LoVo (cell line): ENCODE results near the gene SLITRK3.
"Not testable (repeated sequence)": the region's sequence is repeated elsewhere in the genome, so short reads cannot be mapped to it uniquely, and the experiment has no call there.

ENCODE experiments used
- DNase-seq: peaks from one replicate; pipeline ENCODE4 v3.0.0-alpha.2; 2016; ENCODE audit warnings: low spot score

Gene SLITRK3

DNA sequence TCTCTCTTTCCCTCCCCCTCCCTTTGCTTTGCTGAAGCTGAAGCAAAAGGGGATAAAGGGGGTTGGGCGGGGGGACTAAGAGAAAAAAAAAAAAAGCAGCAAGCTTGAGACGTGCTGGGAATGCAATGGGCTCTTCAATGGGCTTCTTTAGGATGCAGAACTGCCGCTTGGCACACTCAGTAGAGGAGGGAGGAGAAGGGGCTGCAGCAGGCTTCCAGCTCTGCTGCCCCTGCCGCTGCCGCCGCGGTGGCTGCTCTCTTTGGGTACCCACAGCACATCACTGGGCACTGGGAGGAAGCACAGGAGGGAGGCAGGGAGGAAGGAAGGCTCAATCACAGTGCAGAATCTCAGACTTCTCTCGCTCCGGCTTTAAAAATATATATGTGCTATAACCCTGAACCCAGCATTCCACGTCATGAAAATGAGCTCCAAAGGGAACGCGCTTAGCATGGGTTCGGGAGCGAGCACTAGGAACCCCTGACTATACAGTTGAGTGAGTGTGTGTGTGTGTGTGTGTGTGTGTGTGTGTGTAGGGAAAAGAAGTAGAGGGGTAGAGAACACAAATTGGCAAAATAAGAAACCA lies 3.5 kb downstream of the SLITRK3 start:
- no peak for DNase-seq

DNA sequence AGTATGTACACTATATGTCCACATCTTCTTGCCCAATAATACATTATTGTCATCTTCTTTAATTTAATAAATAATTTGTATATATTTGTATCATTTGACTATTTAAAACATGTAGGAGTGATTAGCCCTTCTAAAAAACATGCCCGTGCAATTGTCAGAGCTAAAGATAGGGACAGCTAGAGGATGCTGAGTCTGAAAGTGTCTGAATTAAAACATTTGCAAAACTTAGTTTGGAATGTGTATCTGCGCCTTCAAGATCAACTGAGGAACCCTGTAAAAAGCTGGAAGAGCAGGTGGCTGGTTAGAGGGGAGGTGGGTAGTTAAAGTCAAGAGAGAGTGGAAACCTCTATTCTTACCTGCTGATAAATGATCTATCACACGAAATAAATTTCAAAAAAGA lies 4.7 kb downstream of the SLITRK3 start:
- DNase-seq, result no peak

DNA sequence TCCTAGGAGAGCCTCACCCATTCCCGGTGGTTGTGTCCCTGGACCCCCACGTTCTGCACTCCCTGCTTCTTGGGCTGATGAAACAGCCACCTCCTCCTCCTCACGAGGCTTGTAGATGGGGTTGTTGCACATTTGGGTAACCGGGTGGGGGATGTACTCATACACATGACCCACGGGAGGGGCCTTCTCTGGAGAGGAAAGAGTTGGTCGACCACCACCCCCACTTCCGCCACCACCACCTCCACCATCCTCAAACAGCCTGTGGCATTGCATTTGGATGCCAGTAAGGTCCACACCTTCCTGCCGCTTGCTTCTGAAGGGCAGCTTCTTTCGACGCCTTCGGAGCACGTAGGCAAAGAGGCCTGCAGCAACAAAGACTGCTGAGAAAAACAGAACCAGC lies 7.7 kb downstream of the SLITRK3 start:
- no peak for DNase-seq

DNA sequence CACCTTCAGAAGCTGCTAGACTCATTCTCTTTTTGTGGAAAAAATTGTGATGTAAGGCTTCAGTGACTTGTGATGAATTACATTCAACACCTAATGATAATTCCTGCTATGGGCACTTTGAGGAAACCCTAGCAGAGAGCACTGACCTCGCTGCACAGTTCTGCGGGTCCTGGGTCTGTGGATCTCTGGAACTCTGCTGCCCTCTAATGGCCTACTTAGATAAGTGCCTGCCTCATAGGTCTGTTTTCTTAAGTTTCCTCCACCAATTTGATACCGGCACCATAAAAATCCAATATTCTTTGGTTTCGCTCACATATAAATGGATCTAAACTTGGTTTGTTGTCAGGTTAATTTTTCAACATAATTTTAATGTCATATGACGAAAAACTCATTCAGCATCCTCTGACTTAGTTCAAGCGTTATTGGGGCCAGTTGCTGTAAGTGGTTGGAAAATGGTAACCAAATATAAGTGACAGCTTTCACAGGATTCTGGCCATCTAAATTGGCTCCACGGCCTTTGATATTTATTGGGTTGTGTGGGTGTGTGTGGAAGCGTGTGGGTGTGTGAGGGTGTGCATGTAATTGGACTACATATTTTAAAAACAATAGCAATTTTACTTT lies 10.4 kb downstream of the SLITRK3 start:
- DNase-seq, result peak; percentile 71

DNA sequence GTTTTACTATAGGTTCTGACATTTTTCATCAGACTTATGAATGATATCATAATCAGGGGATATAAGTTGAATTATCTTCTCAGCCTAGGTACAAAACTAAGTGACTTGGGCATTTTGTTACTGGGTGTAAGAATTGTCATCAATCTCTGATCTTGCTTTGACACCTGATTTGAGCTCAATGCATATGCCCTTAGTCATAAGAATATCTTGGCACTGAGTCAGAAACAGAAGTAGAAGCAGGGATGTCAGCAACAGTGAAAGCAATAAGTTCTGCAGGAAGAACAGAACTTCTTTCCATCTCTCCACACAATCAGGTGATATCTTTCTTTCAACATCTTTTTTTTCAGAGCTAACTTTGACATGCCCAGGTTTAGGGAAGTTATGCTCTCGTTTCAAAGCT lies 14.6 kb downstream of the SLITRK3 start:
- DNase-seq, result peak; percentile 24

DNA sequence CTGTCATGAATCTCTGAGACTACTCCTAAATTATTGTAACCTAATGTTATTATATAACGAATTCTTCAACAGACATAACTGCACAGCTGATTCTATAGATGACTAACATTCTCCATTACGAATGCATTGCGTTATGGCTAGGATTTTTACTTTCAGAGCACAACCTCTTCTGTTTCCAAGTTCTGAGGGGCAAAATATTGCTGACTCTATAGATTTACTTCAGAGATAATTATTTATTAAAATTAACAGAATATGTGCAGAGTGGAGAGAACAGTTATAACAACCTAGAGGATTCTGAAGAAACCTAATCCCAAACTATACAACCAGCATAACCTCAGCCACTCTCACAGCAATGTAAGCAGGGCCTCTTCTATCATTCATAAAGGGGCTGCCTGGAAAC lies 25.9 kb downstream of the SLITRK3 start:
- DNase-seq, result no peak

DNA sequence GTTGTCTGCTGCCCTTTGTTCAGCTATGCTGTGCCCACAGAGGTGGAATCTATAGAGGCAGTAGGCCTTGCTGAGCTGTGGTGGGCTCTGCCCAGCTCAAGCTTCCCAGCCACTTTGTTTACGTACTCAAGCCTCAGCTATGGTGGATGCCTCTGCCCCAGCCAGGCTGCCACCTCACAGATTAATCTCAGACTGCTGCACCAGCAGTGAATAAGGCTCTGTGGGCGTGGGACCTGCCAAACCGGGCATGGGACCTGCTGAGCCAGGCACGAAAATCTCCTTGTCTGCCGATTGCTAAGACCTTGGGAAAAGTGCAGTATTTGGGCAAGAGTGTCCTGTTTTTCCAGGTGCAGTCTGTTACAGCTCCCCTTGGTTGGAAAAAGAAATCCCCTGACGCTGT lies 26.8 kb downstream of the SLITRK3 start:
- DNase-seq, result no peak

DNA sequence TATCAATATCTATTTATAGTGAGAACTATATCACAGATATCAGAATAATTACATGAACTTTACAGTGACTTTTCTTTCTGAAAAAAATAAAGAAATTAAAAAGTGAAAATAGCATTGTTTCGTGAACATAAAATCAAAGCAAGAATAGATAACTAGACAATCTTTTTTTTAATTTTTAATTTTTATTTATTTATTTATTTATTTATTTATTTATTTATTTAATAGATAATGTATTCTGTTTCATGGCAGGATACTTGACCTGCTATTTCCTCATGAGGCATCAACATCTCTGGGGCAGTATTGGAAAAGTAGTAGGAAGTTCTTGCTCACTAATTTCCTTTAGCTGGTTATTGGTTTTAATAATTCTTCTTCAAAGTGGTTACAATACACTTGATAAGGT lies 33.3 kb downstream of the SLITRK3 start:
- no peak for DNase-seq

DNA sequence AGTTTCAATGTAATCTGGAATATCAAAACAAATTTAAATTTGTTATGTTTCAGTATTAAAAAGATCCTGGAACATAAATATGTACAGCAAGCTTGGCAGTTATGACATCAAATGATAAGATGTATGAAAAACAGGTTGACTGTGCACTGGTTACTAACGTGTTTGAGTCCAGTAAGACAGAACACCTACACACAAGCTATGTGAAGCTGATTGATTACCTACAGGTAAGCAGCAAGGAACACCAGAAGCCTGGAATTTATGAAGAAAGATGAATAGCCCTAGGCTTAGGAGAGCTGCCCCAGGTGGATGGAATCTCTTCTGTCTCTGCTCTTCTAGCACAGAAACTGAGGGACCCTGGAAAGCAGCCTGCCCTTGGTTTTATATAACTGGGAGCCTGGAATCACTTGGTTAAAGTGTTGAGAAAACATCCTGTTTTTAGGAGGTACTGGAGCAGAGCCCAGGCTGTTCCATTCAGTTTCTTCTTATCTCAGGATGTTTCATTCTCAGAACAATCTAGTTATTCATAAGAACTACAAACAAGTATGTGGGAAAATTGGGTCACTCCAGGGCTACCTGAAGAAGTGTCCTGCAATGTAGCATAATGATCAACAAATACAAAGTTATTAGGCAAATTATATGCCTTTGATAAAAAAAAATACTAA lies 36.3 kb downstream of the SLITRK3 start:
- DNase-seq, result no peak

DNA sequence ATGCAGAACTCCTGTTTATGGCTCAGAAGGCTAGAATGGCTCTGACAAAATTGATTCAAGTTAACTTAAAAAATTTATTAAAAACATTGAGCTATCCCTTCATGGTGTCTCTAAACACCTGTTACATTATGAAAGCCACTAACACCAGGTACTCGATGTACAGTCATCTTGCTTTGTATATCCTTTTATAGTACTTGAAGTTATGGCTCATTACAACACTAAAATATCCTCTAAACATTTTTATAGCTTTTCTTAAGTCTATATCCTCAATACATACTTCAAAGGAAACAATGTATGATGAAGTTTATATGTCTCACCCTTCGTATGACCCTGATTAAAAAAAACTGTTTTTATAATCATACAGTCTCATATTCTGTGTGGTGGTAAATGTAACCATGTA lies 38.2 kb downstream of the SLITRK3 start:
- no peak for DNase-seq

DNA sequence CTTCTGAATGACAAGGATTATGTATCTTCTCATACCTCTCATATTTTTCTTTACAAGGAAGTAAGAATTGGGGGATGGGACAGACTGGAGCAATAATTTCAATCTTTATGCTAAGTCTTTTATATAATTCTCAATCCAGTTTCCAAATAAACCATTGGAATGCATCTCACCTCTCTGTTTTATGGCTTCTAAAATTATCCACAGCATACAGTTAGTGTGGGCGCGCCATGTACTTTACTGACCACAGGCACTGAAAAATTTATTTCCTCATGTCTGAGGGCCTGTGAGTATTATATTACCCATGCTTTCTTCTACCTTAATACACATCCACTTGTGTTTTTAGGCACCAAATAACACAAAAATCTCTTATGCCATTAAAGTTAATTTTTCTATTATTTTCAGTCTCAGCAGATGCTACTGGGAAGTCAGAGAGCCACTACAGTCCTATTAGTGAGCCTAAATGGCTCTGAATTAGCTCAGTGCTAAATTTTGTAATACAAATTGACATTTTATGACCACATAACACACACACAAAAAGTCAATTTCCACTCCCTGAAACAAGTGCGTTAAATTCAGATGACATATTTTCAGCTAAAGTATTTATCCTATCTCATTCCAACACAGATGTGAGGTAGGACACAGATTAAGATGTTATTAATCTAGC lies 39.3 kb downstream of the SLITRK3 start:
- peak; percentile 13 for DNase-seq

DNA sequence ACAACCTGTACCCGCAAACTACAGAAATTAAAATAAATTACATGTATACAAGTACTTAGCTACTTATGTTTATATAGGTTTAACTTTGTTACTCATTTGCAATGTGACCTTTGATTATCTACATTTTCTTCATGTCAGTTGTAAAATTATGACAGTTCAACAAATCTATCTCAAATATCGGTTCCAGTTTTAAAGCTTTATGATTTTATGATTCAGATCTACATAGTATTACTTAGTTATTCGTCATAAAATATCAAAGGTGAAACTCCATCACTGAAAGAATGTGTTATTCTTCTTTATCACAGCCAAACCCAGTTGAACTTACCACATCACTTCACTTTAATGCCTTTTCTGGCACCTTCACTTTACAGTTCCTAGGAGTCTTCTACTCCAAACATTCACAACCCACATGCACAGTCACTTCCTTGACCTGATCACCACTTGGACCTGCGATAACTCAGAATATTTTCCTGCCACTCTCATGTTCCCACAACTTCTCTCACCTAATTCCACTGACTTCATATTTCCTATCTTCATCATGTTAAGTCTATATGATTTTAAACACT lies 47.2 kb downstream of the SLITRK3 start:
- peak; percentile 47 for DNase-seq

DNA sequence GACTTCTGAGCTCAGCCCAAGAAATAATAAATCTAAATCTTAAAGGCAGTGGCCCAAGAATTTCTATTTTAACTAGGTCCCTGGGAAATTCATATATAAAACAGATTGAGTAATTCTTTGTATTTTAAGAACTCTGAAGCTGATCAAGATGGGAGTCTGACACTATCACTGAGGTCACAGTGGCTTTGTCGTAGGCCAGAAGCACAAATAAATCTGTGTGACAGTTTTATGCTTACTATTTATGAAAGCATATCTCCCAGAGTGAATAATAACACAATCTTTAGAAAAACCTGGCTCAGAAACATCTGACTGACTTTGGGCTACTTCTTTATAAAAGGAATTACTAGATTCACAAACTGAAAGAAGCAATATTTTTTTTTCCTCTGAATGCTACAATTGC lies 51.9 kb downstream of the SLITRK3 start:
- no peak for DNase-seq

DNA sequence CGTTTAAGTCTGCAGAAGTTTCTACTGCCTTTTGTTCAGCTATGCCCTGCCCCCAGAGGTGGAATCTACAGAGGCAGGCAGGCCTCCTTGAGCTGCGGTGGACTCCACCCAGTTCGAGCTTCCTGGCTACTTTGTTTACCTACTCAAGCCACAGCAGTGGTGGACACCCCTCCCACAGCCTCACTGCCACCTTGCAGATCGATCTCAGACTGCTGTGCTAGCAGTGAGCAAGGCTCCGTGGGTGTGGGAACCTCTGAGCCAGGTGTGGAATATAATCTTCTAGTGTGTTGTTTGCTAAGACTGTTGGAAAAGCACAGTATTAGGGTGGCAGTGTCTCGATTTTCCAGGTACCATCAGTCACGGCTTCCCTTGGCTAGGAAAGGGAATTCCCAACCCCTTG lies 56.3 kb downstream of the SLITRK3 start:
- not testable (repeated sequence) for DNase-seq
